MM.1S (cell line): Measurements from ENCODE around the gene PDSS2.

ENCODE experiments used
- DNase-seq: peaks from one replicate; pipeline ENCODE4 v3.0.0-alpha.2; 2015
- H2AFZ ChIP-seq: fragments of 300-600 bp; sonication (generic); 2 replicates; pipeline ENCODE4 v1.6.0; 2016; ENCODE audit warnings: antibody characterized with exemption, low read length
- H3F3A ChIP-seq: fragments of 300-600 bp; sonication (generic); 2 replicates; pipeline ENCODE4 v1.6.1; 2016; ENCODE audit warnings: mild to moderate bottlenecking, antibody characterized with exemption, low read length, moderate library complexity, mixed read lengths; ENCODE audit not compliant: insufficient read depth
- H3K27ac ChIP-seq: fragments of 300-600 bp; sonication (generic); 2 replicates; pipeline ENCODE4 v1.5.1; 2016; ENCODE audit warnings: mild to moderate bottlenecking, low read length
- H3K27me3 ChIP-seq: fragments of 300-600 bp; sonication (generic); replicated peaks from 2 replicates; pipeline ENCODE4 v1.6.0; 2016; ENCODE audit warnings: low read length; ENCODE audit not compliant: insufficient read depth
- H3K36me3 ChIP-seq: fragments of 300-600 bp; sonication (generic); replicated peaks from 2 replicates; pipeline ENCODE4 v1.6.1; 2016; ENCODE audit warnings: mild to moderate bottlenecking, low read length, mixed read lengths; ENCODE audit not compliant: insufficient read depth
- H3K4me1 ChIP-seq: fragments of 300-600 bp; sonication (generic); 2 replicates; pipeline ENCODE4 v1.6.1; 2016; ENCODE audit warnings: low read length, mixed read lengths
- H3K4me2 ChIP-seq: fragments of 300-600 bp; sonication (generic); 2 replicates; pipeline ENCODE4 v1.6.0; 2016; ENCODE audit warnings: low read depth, low read length
- H3K4me3 ChIP-seq: fragments of 300-600 bp; sonication (generic); 2 replicates; pipeline ENCODE4 v1.5.1; 2016; ENCODE audit warnings: low read length, mixed read lengths
- H3K79me2 ChIP-seq: fragments of 300-600 bp; sonication (generic); 2 replicates; pipeline ENCODE4 v1.6.1; 2016; ENCODE audit warnings: mixed run types, low read length, mixed read lengths
- H3K9ac ChIP-seq: fragments of 300-600 bp; sonication (generic); 2 replicates; pipeline ENCODE4 v1.6.1; 2016; ENCODE audit warnings: low read length, mixed read lengths
- H3K9me2 ChIP-seq: fragments of 300-600 bp; sonication (generic); replicated peaks from 2 replicates; pipeline ENCODE4 v1.6.1; 2016; ENCODE audit warnings: mild to moderate bottlenecking, low read length, mixed read lengths; ENCODE audit not compliant: insufficient read depth
- H3K9me3 ChIP-seq: fragments of 300-600 bp; sonication (generic); replicated peaks from 2 replicates; pipeline ENCODE4 v1.6.1; 2016; ENCODE audit warnings: mild to moderate bottlenecking, low read length, mixed read lengths; ENCODE audit not compliant: insufficient read depth
- H4K20me1 ChIP-seq: fragments of 300-600 bp; sonication (generic); 2 replicates; pipeline ENCODE4 v1.6.1; 2016; ENCODE audit warnings: mild to moderate bottlenecking, low read length, moderate library complexity, mixed read lengths; ENCODE audit not compliant: insufficient read depth
- EZH2 ChIP-seq: fragments of 300-600 bp; sonication (generic); optimal IDR thresholded peaks from 2 replicates; pipeline ENCODE3; 2017; ENCODE audit warnings: low read depth, mild to moderate bottlenecking, antibody characterized with exemption, low read length, mixed read lengths
- EZH2phosphoT487 ChIP-seq: fragments of 300-600 bp; sonication (generic); IDR thresholded peaks from 2 replicates; pipeline ENCODE4 v1.6.1; 2018; ENCODE audit warnings: antibody characterized with exemption, low read length
- TF ChIP-seq, protein P1 (sequence below): fragments of 300-600 bp; sonication (generic); IDR thresholded peaks from 2 replicates; pipeline ENCODE4 v1.5.1; 2016; ENCODE audit warnings: antibody characterized with exemption, low read length, mixed read lengths

PDSS2 gene

DNA sequence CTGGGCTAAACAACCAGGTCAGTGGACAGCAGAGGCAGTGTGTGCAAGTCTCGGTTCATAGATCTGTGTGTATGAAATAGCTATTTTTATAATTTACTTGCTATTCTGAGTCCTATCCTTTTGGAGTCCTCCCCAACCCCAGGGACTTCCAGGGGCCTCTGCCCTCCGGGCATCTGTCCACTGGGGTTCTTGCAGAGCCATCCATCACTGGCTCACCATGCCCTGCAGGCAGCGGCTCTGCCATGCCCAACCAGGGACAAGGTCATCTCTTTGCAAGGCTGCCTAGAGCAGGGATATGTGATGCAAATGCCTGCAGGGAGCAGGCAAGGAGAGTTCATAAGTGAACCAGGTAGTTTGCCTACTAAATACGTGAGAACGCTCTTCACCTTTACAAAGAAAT lies 333.6 kb downstream of the PDSS2 start:
- H4K20me1 ChIP-seq, result no peaks in the 10 kb centered on the region

DNA sequence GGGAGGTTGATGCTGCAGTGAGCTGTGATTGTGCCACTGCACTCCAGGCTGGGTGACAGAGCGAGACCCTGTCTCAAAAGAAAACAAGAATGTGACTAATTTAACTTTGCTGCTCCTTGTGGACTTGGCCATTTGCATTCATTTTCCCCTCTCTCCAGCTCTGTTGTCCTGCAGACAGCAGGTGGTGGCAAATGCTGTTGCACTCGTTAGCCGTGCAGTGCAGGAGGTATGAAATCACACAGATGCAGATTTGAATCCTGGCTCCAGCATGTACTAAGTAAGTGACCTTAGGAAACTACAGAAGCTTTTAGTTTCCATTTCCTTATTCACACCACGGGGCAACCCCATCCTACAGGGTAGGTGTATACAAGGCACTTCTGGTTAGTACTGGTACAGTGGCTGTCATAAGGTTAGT lies 334.4 kb downstream of the PDSS2 start:
- TF ChIP-seq EZH2phosphoT487 (no peak), EZH2 (no peak)
- TF ChIP-seq, protein P1, sequence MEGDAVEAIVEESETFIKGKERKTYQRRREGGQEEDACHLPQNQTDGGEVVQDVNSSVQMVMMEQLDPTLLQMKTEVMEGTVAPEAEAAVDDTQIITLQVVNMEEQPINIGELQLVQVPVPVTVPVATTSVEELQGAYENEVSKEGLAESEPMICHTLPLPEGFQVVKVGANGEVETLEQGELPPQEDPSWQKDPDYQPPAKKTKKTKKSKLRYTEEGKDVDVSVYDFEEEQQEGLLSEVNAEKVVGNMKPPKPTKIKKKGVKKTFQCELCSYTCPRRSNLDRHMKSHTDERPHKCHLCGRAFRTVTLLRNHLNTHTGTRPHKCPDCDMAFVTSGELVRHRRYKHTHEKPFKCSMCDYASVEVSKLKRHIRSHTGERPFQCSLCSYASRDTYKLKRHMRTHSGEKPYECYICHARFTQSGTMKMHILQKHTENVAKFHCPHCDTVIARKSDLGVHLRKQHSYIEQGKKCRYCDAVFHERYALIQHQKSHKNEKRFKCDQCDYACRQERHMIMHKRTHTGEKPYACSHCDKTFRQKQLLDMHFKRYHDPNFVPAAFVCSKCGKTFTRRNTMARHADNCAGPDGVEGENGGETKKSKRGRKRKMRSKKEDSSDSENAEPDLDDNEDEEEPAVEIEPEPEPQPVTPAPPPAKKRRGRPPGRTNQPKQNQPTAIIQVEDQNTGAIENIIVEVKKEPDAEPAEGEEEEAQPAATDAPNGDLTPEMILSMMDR, result 0 out of 2 replicates have a peak, but pooled peaks have one; percentile 7
- no peaks in the 10 kb centered on the region for H4K20me1 ChIP-seq
- H3K4me2 ChIP-seq, result peak overlapping the region; percentile 6; the same call in 1 of the 2 replicates
- H3K4me1 ChIP-seq, result peaks cover 31% of the 10 kb centered on the region
- no peaks in the 10 kb centered on the region for H3K79me2 ChIP-seq
- H2AFZ ChIP-seq, result 0 out of 2 replicates have a peak overlapping the region, but pooled peaks have one; percentile 5
- H3K4me3 ChIP-seq, result no peak overlapping the region
- DNase-seq, result peak; percentile 74
- peaks cover 14% of the 10 kb centered on the region for H3F3A ChIP-seq
- H3K9ac ChIP-seq, result no peak overlapping the region
- no peaks in the 10 kb centered on the region for H3K27me3 ChIP-seq
- no peaks in the 10 kb centered on the region for H3K36me3 ChIP-seq
- no peak overlapping the region for H3K27ac ChIP-seq
- no peaks in the 10 kb centered on the region for H3K9me2 ChIP-seq
- H3K9me3 ChIP-seq, result no peaks in the 10 kb centered on the region

More for the DNA sequence above, 333.6 kb downstream of the PDSS2 start:
- Histone ChIP-seq H3K27me3 (no peaks in the 10 kb centered on the region), H3K9me2 (no peaks in the 10 kb centered on the region), H3K9me3 (no peaks in the 10 kb centered on the region), H3K4me2 (peak overlapping the region; percentile 6; the same call in 1 of the 2 replicates), H3K4me1 (peaks cover 33% of the 10 kb centered on the region), H3F3A (peaks cover 16% of the 10 kb centered on the region), H3K79me2 (no peaks in the 10 kb centered on the region), H3K4me3 (no peak overlapping the region), H3K36me3 (no peaks in the 10 kb centered on the region), H3K27ac (no peak overlapping the region), H3K9ac (no peak overlapping the region), H2AFZ (no peak overlapping the region)
- DNase-seq, result no peak
- TF ChIP-seq, protein P1, result no peak
- TF ChIP-seq EZH2, result no peak
- TF ChIP-seq EZH2phosphoT487, result no peak

DNA sequence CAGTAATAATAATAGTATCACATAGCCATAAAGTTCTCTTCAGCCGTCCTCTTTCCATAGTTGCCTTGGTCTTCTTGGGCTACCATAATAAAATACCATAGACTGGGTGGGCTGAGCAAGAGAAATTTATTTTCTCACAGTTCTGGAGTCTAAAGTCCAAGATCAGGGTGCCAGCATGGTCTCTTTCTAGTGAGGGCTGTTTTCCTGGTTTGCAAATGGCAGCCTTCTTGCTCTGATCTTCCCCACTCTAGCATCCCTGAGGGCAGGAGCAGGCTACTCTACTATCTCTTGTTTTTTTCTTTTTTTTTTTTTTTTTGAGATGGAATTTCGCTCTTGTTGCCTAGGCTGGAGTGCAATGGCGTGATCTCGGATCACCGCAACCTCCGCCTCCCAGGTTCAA lies 335.9 kb downstream of the PDSS2 start:
- no peak for DNase-seq
- H3K4me2 ChIP-seq, result no peak overlapping the region
- no peaks in the 10 kb centered on the region for H3K79me2 ChIP-seq
- H3K27me3 ChIP-seq, result no peaks in the 10 kb centered on the region
- TF ChIP-seq EZH2 (no peak), EZH2phosphoT487 (no peak)
- TF ChIP-seq, protein P1, result no peak
- H4K20me1 ChIP-seq, result no peaks in the 10 kb centered on the region
- no peak overlapping the region for H3K4me3 ChIP-seq
- H3K9me2 ChIP-seq, result no peaks in the 10 kb centered on the region
- no peak overlapping the region for H2AFZ ChIP-seq
- peaks cover 21% of the 10 kb centered on the region for H3K4me1 ChIP-seq
- no peaks in the 10 kb centered on the region for H3K9me3 ChIP-seq
- no peaks in the 10 kb centered on the region for H3K36me3 ChIP-seq
- peaks cover 3% of the 10 kb centered on the region; the same call in 1 of the 2 replicates for H3F3A ChIP-seq
- H3K27ac ChIP-seq, result no peak overlapping the region
- H3K9ac ChIP-seq, result no peak overlapping the region
